Smooth muscle cell (in vitro differentiated cells): Measurements from ENCODE around the gene ZNF648. TPM values are rescaled to one million over a fixed set of nuclear protein-coding genes. Genes with fewer than 3 reads are reported as not detected.

Experiments used
- DNase-seq: peaks from one replicate; lab custom pipeline; 2025; ENCODE audit not compliant: unreplicated experiment; lab: John Stamatoyannopoulos, UW
- H2AFZ ChIP-seq: fragments of 200-600 bp; sonication (generic); 2 replicates; pipeline ENCODE4 v1.6.0; 2016; ENCODE audit warnings: antibody characterized with exemption, low read depth, mild to moderate bottlenecking
- H3F3A ChIP-seq: fragments of 200-600 bp; sonication (generic); 2 replicates; pipeline ENCODE4 v1.6.0; 2017; ENCODE audit warnings: antibody characterized with exemption, low read depth
- H3K27ac ChIP-seq: fragments of 200-600 bp; sonication (generic); 2 replicates; pipeline ENCODE4 v1.5.1; 2016; ENCODE audit warnings: low read depth, mild to moderate bottlenecking
- H3K27me3 ChIP-seq: fragments of 200-600 bp; sonication (generic); 2 replicates; pipeline ENCODE4 v1.6.1; 2016; ENCODE audit warnings: low read depth, mild to moderate bottlenecking
- H3K36me3 ChIP-seq: fragments of 200-600 bp; sonication (generic); 2 replicates; pipeline ENCODE4 v1.5.1; 2016; ENCODE audit warnings: low read depth
- H3K4me1 ChIP-seq: fragments of 200-600 bp; sonication (generic); 2 replicates; pipeline ENCODE4 v1.5.1; 2016; ENCODE audit warnings: low read depth
- H3K4me2 ChIP-seq: fragments of 200-600 bp; sonication (generic); 2 replicates; pipeline ENCODE4 v1.6.0; 2016; ENCODE audit warnings: mild to moderate bottlenecking
- H3K4me3 ChIP-seq: fragments of 200-600 bp; sonication (generic); 2 replicates; pipeline ENCODE4 v1.5.1; 2016; ENCODE audit warnings: mild to moderate bottlenecking
- H3K79me2 ChIP-seq: fragments of 200-600 bp; sonication (generic); 2 replicates; pipeline ENCODE4 v1.6.0; 2016; ENCODE audit warnings: low read depth, mild to moderate bottlenecking
- H3K9ac ChIP-seq: fragments of 200-600 bp; sonication (generic); 2 replicates; pipeline ENCODE4 v1.6.0; 2016; ENCODE audit warnings: low read depth
- H3K9me3 ChIP-seq: fragments of 200-600 bp; sonication (generic); replicated peaks from 2 replicates; pipeline ENCODE4 v1.5.1; 2016; ENCODE audit warnings: low read depth
- H4K20me1 ChIP-seq: fragments of 200-600 bp; sonication (generic); 2 replicates; pipeline ENCODE4 v1.6.0; 2016; ENCODE audit warnings: low read depth
- WGBS: methylation state at CpG from one replicate; pipeline ENCODE4 v1.1.7; 2016; ENCODE audit warnings: low lambda C conversion rate; 5-methylcytosine and 5-hydroxymethylcytosine counted together
- polyA plus RNA-seq: library from polyadenylated mRNA; unstranded; fragments of >200 nt; fragmentation: Nextera tagmentation; extraction: Ambion mirVana; gene quantifications from 2 replicates; pipeline ENCODE4 v1.2.1, GENCODE V29; 2016
- total RNA-seq: library from RNA; depleted of rRNA; stranded (reverse); fragments of >200 nt; gene quantifications from 2 replicates; pipeline ENCODE4 v1.2.3, GENCODE V29; 2014
- TF ChIP-seq, protein P1 (sequence below): fragments of 200-600 bp; sonication (generic); IDR thresholded peaks from 2 replicates; pipeline ENCODE4 v1.5.1; 2017; ENCODE audit warnings: borderline replicate concordance, mild to moderate bottlenecking, antibody characterized with exemption; ENCODE audit not compliant: insufficient read depth, poor library complexity, severe bottlenecking

ZNF648 gene
- total and polyA plus RNA-seq, 2 experiments from 2014 or later = not detected

DNA sequence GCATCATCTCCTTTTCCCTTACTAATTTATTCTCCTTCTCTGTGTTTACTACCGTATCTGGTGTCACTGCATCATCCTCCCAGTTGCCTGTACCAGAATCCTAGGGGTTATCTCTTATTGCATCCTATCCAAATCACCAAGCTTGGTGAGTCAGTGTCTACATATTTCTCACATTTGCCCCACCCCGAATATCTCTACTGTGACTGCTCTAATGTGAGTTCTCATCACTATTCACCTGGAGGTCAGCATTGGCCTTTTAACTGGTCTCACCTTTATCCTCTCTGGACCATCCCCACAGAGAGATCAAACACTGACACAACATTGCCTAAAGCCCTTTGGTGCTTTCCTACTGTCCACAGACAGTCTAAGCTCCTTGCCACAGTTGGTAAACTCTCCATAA lies 45.7 kb upstream of the ZNF648 start:
- H3K27me3 ChIP-seq = no peaks in the 10 kb centered on the region
- H2AFZ ChIP-seq = no peak overlapping the region
- no peaks in the 10 kb centered on the region for H3K79me2 ChIP-seq
- no peaks in the 10 kb centered on the region for H3K9me3 ChIP-seq
- H3K36me3 ChIP-seq = no peaks in the 10 kb centered on the region
- no peaks in the 10 kb centered on the region for H3F3A ChIP-seq
- no peak for DNase-seq
- no peaks in the 10 kb centered on the region for H4K20me1 ChIP-seq
- H3K4me1 ChIP-seq = peaks cover 2% of the 10 kb centered on the region
- H3K4me2 ChIP-seq = no peak overlapping the region
- no peak overlapping the region for H3K4me3 ChIP-seq
- H3K27ac ChIP-seq = no peak overlapping the region
- 83% methylated on average over 2 of the region's 2 CpGs for WGBS
- TF ChIP-seq, protein P1, sequence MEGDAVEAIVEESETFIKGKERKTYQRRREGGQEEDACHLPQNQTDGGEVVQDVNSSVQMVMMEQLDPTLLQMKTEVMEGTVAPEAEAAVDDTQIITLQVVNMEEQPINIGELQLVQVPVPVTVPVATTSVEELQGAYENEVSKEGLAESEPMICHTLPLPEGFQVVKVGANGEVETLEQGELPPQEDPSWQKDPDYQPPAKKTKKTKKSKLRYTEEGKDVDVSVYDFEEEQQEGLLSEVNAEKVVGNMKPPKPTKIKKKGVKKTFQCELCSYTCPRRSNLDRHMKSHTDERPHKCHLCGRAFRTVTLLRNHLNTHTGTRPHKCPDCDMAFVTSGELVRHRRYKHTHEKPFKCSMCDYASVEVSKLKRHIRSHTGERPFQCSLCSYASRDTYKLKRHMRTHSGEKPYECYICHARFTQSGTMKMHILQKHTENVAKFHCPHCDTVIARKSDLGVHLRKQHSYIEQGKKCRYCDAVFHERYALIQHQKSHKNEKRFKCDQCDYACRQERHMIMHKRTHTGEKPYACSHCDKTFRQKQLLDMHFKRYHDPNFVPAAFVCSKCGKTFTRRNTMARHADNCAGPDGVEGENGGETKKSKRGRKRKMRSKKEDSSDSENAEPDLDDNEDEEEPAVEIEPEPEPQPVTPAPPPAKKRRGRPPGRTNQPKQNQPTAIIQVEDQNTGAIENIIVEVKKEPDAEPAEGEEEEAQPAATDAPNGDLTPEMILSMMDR = no peak
- H3K9ac ChIP-seq = no peak overlapping the region

DNA sequence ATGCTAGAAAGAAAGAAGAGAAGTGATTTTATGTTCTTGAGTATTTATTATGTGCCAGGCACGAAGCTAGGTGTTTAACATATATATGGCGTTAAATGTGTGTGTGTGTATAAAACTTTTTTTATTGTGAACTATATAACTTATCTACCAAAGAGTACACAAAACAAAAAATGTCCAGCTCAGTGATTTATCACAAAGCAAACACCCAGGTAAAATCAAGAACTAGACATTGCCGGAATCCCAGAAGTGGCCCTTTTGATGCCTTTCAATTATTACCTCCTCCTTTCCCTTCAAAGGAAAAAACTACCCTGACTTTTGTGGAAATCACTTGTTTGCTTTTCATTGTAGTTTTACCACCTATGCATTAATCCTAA lies 40.5 kb upstream of the ZNF648 start:
- Histone ChIP-seq H3K27ac (peak overlapping the region; percentile 63), H3K4me2 (peak overlapping the region; percentile 72), H3K4me1 (peaks cover 20% of the 10 kb centered on the region), H2AFZ (no peak overlapping the region), H3K9ac (no peak overlapping the region), H3K4me3 (peak overlapping the region; percentile 30), H3K79me2 (no peaks in the 10 kb centered on the region), H3K36me3 (no peaks in the 10 kb centered on the region), H3K9me3 (peaks cover 3% of the 10 kb centered on the region), H3F3A (no peaks in the 10 kb centered on the region), H4K20me1 (no peaks in the 10 kb centered on the region), H3K27me3 (no peaks in the 10 kb centered on the region)
- TF ChIP-seq, protein P1 = no peak
- no peak for DNase-seq
- 56% methylated on average over 3 of the region's 3 CpGs for WGBS

DNA sequence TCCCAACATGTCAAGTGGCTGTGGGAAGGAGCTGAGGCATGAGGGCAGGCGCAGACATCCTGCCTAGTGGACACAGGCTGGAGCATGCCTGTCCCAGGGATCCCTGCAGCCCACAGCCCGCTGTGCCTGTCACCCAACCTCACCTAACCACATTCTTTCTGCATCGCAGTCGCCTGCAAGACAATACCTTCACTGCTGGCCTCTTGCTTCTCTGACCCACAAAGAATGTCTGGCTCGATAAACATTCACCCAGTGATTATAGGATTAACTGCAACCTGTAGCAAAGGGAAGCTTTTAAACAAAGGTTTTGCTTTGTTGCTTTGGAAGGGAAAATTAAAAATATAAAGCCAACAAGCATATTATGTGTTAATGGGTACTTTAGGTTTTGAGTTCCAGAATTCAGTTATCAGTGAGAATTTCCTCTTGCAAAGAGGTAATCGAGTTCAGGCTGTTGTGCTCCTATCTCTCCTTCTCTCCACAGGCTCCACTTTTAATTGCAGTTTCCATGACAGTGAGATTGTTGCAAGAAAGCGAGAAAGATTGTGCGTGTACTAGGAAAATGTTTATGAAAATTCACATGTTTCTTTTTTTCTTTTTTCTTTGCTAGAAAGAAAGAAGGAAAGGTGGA lies 40.0 kb upstream of the ZNF648 start:
- no peaks in the 10 kb centered on the region for H3F3A ChIP-seq
- no peaks in the 10 kb centered on the region for H4K20me1 ChIP-seq
- 9% methylated on average over 8 of the region's 8 CpGs for WGBS
- H3K27ac ChIP-seq = peak overlapping the region; percentile 63
- no peaks in the 10 kb centered on the region for H3K79me2 ChIP-seq
- H3K4me2 ChIP-seq = peak overlapping the region; percentile 72
- H2AFZ ChIP-seq = no peak overlapping the region
- no peaks in the 10 kb centered on the region for H3K27me3 ChIP-seq
- peak overlapping the region; percentile 30 for H3K4me3 ChIP-seq
- peaks cover 3% of the 10 kb centered on the region for H3K9me3 ChIP-seq
- peaks cover 20% of the 10 kb centered on the region for H3K4me1 ChIP-seq
- no peaks in the 10 kb centered on the region for H3K36me3 ChIP-seq
- H3K9ac ChIP-seq = no peak overlapping the region
- no peak for DNase-seq
- TF ChIP-seq, protein P1 = no peak

DNA sequence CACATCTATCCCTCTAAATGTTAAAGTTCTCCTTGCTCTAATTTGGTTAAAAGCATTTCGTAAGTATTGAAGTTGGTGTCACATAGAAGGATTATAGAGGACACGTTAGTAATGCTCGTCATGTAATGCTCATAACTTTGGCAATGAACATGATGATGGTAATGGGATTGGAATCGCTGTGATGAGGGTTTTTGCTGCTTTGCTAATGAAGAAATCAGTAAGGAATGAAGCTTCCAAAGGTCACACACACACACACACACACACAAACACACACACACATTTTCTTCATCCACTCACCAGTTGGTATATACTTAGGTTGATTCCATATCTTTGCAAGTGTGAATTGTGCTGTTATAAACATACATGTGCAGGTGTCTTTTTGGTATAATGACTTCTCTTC lies 36.8 kb upstream of the ZNF648 start:
- TF ChIP-seq, protein P1 = no peak
- H3K27ac ChIP-seq = no peak overlapping the region
- H3K4me2 ChIP-seq = no peak overlapping the region
- no peak overlapping the region for H2AFZ ChIP-seq
- no peak for DNase-seq
- H3K27me3 ChIP-seq = no peaks in the 10 kb centered on the region
- H3F3A ChIP-seq = no peaks in the 10 kb centered on the region
- H3K9ac ChIP-seq = no peak overlapping the region
- peaks cover 3% of the 10 kb centered on the region for H3K9me3 ChIP-seq
- no peaks in the 10 kb centered on the region for H3K36me3 ChIP-seq
- no peaks in the 10 kb centered on the region for H4K20me1 ChIP-seq
- H3K4me1 ChIP-seq = peaks cover 20% of the 10 kb centered on the region
- no peaks in the 10 kb centered on the region for H3K79me2 ChIP-seq
- no peak overlapping the region for H3K4me3 ChIP-seq
- WGBS = 95% methylated on average over 4 of the region's 4 CpGs
